WERI-Rb-1 (cell line): ENCODE measurements around the gene CNTLN.
"Not testable (repeated sequence)": the region's sequence is repeated elsewhere in the genome, so short reads cannot be mapped to it uniquely, and the experiment has no call there.

Experiments used
- DNase-seq: peaks from one replicate; pipeline ENCODE4 v3.0.0-alpha.2; 2020
- H3K27ac ChIP-seq: fragments of 250-450 bp; sonication (Bioruptor Pico); 2 replicates; pipeline ENCODE4 v1.5.1; 2020; ENCODE audit warnings: mild to moderate bottlenecking, moderate library complexity
- H3K27me3 ChIP-seq: fragments of 250-450 bp; sonication (Bioruptor Pico); 2 replicates; pipeline ENCODE4 v1.5.1; 2021; ENCODE audit warnings: mild to moderate bottlenecking, low read depth, moderate library complexity; ENCODE audit not compliant: insufficient read depth, severe bottlenecking
- H3K36me3 ChIP-seq: fragments of 250-450 bp; sonication (Bioruptor Pico); 2 replicates; pipeline ENCODE4 v1.5.1; 2020; ENCODE audit warnings: mild to moderate bottlenecking, moderate library complexity
- H3K4me3 ChIP-seq: 2 replicates; pipeline ENCODE4 v1.5.1; 2011; ENCODE audit warnings: low read depth, mild to moderate bottlenecking, control low read depth, low read length
- H3K9me3 ChIP-seq: fragments of 250-450 bp; sonication (Bioruptor Pico); 2 replicates; pipeline ENCODE4 v1.5.1; 2021; ENCODE audit warnings: mild to moderate bottlenecking, moderate library complexity; ENCODE audit not compliant: severe bottlenecking
- CTCF ChIP-seq: IDR thresholded peaks from 2 replicates; pipeline ENCODE4 v1.5.1; 2011; ENCODE audit warnings: low read depth, mild to moderate bottlenecking, control low read depth, inconsistent platforms, low read length

Gene CNTLN

GRCh38 chr9:17394881-17395510 is 260.2 kb downstream of the CNTLN start:
- no peak for DNase-seq
- H3K9me3 ChIP-seq, result no peaks in the 10 kb centered on the region
- no peak overlapping the region for H3K4me3 ChIP-seq
- H3K36me3 ChIP-seq, result no peaks in the 10 kb centered on the region; the same call in 1 of the 2 replicates
- H3K27me3 ChIP-seq, result no peaks in the 10 kb centered on the region
- no peak for TF ChIP-seq CTCF
- no peak overlapping the region for H3K27ac ChIP-seq

- not testable (repeated sequence) for DNase-seq, H3K27me3 ChIP-seq, H3K9me3 ChIP-seq, H3K27ac ChIP-seq, H3K4me3 ChIP-seq, H3K36me3 ChIP-seq
These were observed 262.4 kb downstream of the CNTLN start for GRCh38 chr9:17397166-17397728.

GRCh38 chr9:17398350-17398749 is 263.5 kb downstream of the CNTLN start:
- H3K36me3 ChIP-seq, result no peaks in the 10 kb centered on the region; the same call in 1 of the 2 replicates
- H3K27ac ChIP-seq, result no peak overlapping the region
- H3K4me3 ChIP-seq, result no peak overlapping the region
- H3K27me3 ChIP-seq, result no peaks in the 10 kb centered on the region
- no peak for TF ChIP-seq CTCF
- no peaks in the 10 kb centered on the region for H3K9me3 ChIP-seq
- no peak for DNase-seq

GRCh38 chr9:17401858-17402257 is 267.0 kb downstream of the CNTLN start:
- no peak for DNase-seq

GRCh38 chr9:17402309-17402708 is 267.5 kb downstream of the CNTLN start:
- H3K9me3 ChIP-seq, result no peaks in the 10 kb centered on the region
- no peaks in the 10 kb centered on the region for H3K36me3 ChIP-seq
- DNase-seq, result no peak
- no peak overlapping the region for H3K27ac ChIP-seq
- TF ChIP-seq CTCF, result peak; percentile 20; the same call in 1 of the 2 replicates
- no peak overlapping the region for H3K4me3 ChIP-seq
- H3K27me3 ChIP-seq, result no peaks in the 10 kb centered on the region

More at GRCh38 chr9:17401858-17402257, 267.0 kb downstream of the CNTLN start:
- Histone ChIP-seq H3K27me3 (no peaks in the 10 kb centered on the region), H3K9me3 (no peaks in the 10 kb centered on the region), H3K36me3 (no peaks in the 10 kb centered on the region), H3K27ac (no peak overlapping the region), H3K4me3 (no peak overlapping the region)
- no peak for TF ChIP-seq CTCF

GRCh38 chr9:17403539-17403938 is 268.7 kb downstream of the CNTLN start:
- H3K4me3 ChIP-seq, result no peak overlapping the region
- no peak overlapping the region for H3K27ac ChIP-seq
- no peak for DNase-seq
- H3K36me3 ChIP-seq, result no peaks in the 10 kb centered on the region
- H3K9me3 ChIP-seq, result no peaks in the 10 kb centered on the region
- no peaks in the 10 kb centered on the region for H3K27me3 ChIP-seq
- TF ChIP-seq CTCF, result no peak
